H9 (cell line): ENCODE data around the gene SYMPK. TPM values are rescaled to one million over a fixed set of nuclear protein-coding genes. Genes with fewer than 3 reads are reported as not detected.
A peak's percentile ranks its signal among the peaks of the same experiment; 100 is the strongest.

ENCODE experiments used
- DNase-seq: peaks from one replicate; pipeline ENCODE4 v3.0.0-alpha.2; 2017
- H2AFZ ChIP-seq: one replicate; pipeline ENCODE4 v1.6.1; 2013; ENCODE audit warnings: mild to moderate bottlenecking, low read length, control low read depth, moderate library complexity
- H2AK5ac ChIP-seq: 2 replicates; pipeline ENCODE4 v1.6.1; 2013; ENCODE audit warnings: low read length, control low read depth, mixed read lengths; ENCODE audit not compliant: insufficient read length
- H2BK120ac ChIP-seq: one replicate; pipeline ENCODE4 v1.6.1; 2013; ENCODE audit warnings: low read depth, mild to moderate bottlenecking, low read length, control low read depth, inconsistent platforms; ENCODE audit not compliant: poor library complexity, severe bottlenecking
- H2BK12ac ChIP-seq: 2 replicates; pipeline ENCODE4 v1.6.1; 2013; ENCODE audit warnings: low read length, control low read depth, mixed read lengths, low read depth; ENCODE audit not compliant: insufficient read length
- H2BK15ac ChIP-seq: 2 replicates; pipeline ENCODE4 v1.6.1; 2013; ENCODE audit warnings: low read depth, low read length, control low read depth
- H2BK20ac ChIP-seq: one replicate; pipeline ENCODE4 v1.6.1; 2013; ENCODE audit warnings: low read depth, mild to moderate bottlenecking, low read length, control low read depth, inconsistent platforms; ENCODE audit not compliant: poor library complexity, severe bottlenecking
- H2BK5ac ChIP-seq: 2 replicates; pipeline ENCODE4 v1.6.1; 2013; ENCODE audit warnings: low read length, control low read depth, mixed read lengths; ENCODE audit not compliant: insufficient read length
- H3K14ac ChIP-seq: 2 replicates; pipeline ENCODE4 v1.6.1; 2013; ENCODE audit warnings: low read length, control low read depth; ENCODE audit not compliant: insufficient read depth
- H3K18ac ChIP-seq: 2 replicates; pipeline ENCODE4 v1.6.1; 2013; ENCODE audit warnings: low read depth, mild to moderate bottlenecking, mixed read lengths, low read length, control low read depth; ENCODE audit not compliant: insufficient read length
- H3K23ac ChIP-seq: 2 replicates; pipeline ENCODE4 v1.6.1; 2013; ENCODE audit warnings: low read length, control low read depth, mixed read lengths, low read depth; ENCODE audit not compliant: insufficient read length
- H3K23me2 ChIP-seq: 2 replicates; pipeline ENCODE4 v1.6.1; 2013; ENCODE audit warnings: low read depth, mild to moderate bottlenecking, mixed read lengths, low read length, control low read depth; ENCODE audit not compliant: insufficient read length, poor library complexity, severe bottlenecking
- H3K27ac ChIP-seq: 2 replicates; pipeline ENCODE4 v1.5.1; 2013; ENCODE audit warnings: low read length, control low read depth, mixed read lengths, low read depth; ENCODE audit not compliant: insufficient read length
- H3K27me3 ChIP-seq: 2 replicates; pipeline ENCODE4 v1.6.1; 2013; ENCODE audit warnings: low read length, control low read depth, inconsistent platforms; ENCODE audit not compliant: insufficient read depth
- H3K4ac ChIP-seq: 2 replicates; pipeline ENCODE4 v1.6.1; 2013; ENCODE audit warnings: low read depth, mild to moderate bottlenecking, control low read depth, inconsistent platforms, low read length, moderate library complexity
- H3K4me1 ChIP-seq: 2 replicates; pipeline ENCODE4 v1.6.1; 2013; ENCODE audit warnings: low read length, control low read depth, inconsistent platforms; ENCODE audit not compliant: insufficient read depth
- H3K4me2 ChIP-seq: 2 replicates; pipeline ENCODE4 v1.6.1; 2013; ENCODE audit warnings: low read length, control low read depth, mixed read lengths; ENCODE audit not compliant: insufficient read length, insufficient read depth
- H3K56ac ChIP-seq: 2 replicates; pipeline ENCODE4 v1.6.1; 2013; ENCODE audit warnings: low read depth, mild to moderate bottlenecking, mixed read lengths, low read length, control low read depth; ENCODE audit not compliant: insufficient read length
- H3K79me1 ChIP-seq: 2 replicates; pipeline ENCODE4 v1.6.1; 2013; ENCODE audit warnings: low read depth, mild to moderate bottlenecking, moderate library complexity, low read length, control low read depth, inconsistent platforms; ENCODE audit not compliant: insufficient read depth, poor library complexity, severe bottlenecking
- H3K79me2 ChIP-seq: 2 replicates; pipeline ENCODE4 v1.6.1; 2013; ENCODE audit warnings: low read length, control low read depth, inconsistent platforms; ENCODE audit not compliant: insufficient read depth
- H3K9ac ChIP-seq: 2 replicates; pipeline ENCODE4 v1.6.1; 2013; ENCODE audit warnings: low read length, control low read depth, mixed read lengths; ENCODE audit not compliant: insufficient read length; ENCODE audit errors: extremely low read depth
- H3K9me3 ChIP-seq: one replicate; pipeline ENCODE4 v1.6.1; 2013; ENCODE audit warnings: low read depth, low read length, inconsistent platforms; ENCODE audit not compliant: control insufficient read depth
- H3T11ph ChIP-seq: one replicate; pipeline ENCODE4 v1.6.1; 2013; ENCODE audit warnings: mild to moderate bottlenecking, low read length, control low read depth, inconsistent platforms
- H4K20me1 ChIP-seq: one replicate; pipeline ENCODE4 v1.6.1; 2013; ENCODE audit not compliant: control insufficient read depth, insufficient read length, insufficient read depth
- H4K5ac ChIP-seq: 2 replicates; pipeline ENCODE4 v1.6.1; 2013; ENCODE audit warnings: low read depth, mild to moderate bottlenecking, mixed read lengths, low read length, control low read depth; ENCODE audit not compliant: insufficient read length
- H4K8ac ChIP-seq: replicated peaks from 2 replicates; pipeline ENCODE4 v1.6.1; 2013; ENCODE audit warnings: low read length, control low read depth, mixed read lengths, low read depth; ENCODE audit not compliant: insufficient read length
- H4K91ac ChIP-seq: 2 replicates; pipeline ENCODE4 v1.6.1; 2013; ENCODE audit warnings: low read depth, mild to moderate bottlenecking, moderate library complexity, mixed read lengths, low read length, control low read depth; ENCODE audit not compliant: insufficient read length
- H3K27ac Mint-ChIP-seq, 3 experiments: 2 replicates in 2 of 3; 3 replicates in 1 of 3; pipeline ENCODE4 v1.8.0; 2020 to 2021; ENCODE audit warnings: mixed read lengths in 3 of 3, mild to moderate bottlenecking in 1 of 3, moderate library complexity in 1 of 3
- H3K27me3 Mint-ChIP-seq: 2 replicates; pipeline ENCODE4 v1.8.0; 2021; ENCODE audit warnings: low read depth, mild to moderate bottlenecking, moderate library complexity, mixed read lengths
- H3K36me3 Mint-ChIP-seq, 3 experiments: 2 replicates in 2 of 3; 3 replicates in 1 of 3; pipeline ENCODE4 v1.8.0; 2020 to 2021; ENCODE audit warnings: low read depth in 3 of 3, mixed read lengths in 3 of 3; ENCODE audit not compliant: insufficient read depth in 1 of 3
- H3K4me1 Mint-ChIP-seq, 2 experiments: 2 replicates each; pipeline ENCODE4 v1.8.0; 2020; ENCODE audit warnings: mixed read lengths in 2 of 2
- H3K4me3 Mint-ChIP-seq, 2 experiments: 2 replicates in 1 of 2; 3 replicates in 1 of 2; pipeline ENCODE4 v1.8.0; 2020 to 2021; ENCODE audit warnings: mild to moderate bottlenecking in 2 of 2, mixed read lengths in 2 of 2, moderate library complexity in 1 of 2
- H3K9me3 Mint-ChIP-seq, 2 experiments: 2 replicates in 1 of 2; 3 replicates in 1 of 2; pipeline ENCODE4 v1.8.0; 2020; ENCODE audit warnings: mild to moderate bottlenecking in 2 of 2, mixed read lengths in 2 of 2, moderate library complexity in 1 of 2
- CTCF ChIP-seq: fragments of 200-600 bp; sonication (generic); conservative IDR thresholded peaks from 3 replicates; pipeline ENCODE4 v1.8.0; 2021; ENCODE audit warnings: antibody characterized with exemption, mild to moderate bottlenecking
- WGBS: extraction: QIAGEN DNeasy Blood & Tissue Kit; methylation state at CpG from one replicate; pipeline ENCODE4 v1.1.7; 2013; ENCODE audit warnings: missing lambda C conversion rate, low lambda C conversion rate, mixed read lengths; ENCODE audit not compliant: insufficient read length; ENCODE audit errors: extremely low coverage; 5-methylcytosine and 5-hydroxymethylcytosine counted together
- total RNA-seq: library from RNA; stranded (reverse); gene quantifications from 2 replicates; pipeline ENCODE4 v1.2.1, GENCODE V29; 2021

The SYMPK gene
- total RNA-seq, 1 experiment from 2014 or later, result 104 TPM

- Histone ChIP-seq H3K27me3 (no peaks in the 10 kb centered on the region), H3K9ac (no peak overlapping the region), H2AK5ac (no peak overlapping the region), H3K79me2 (no peaks in the 10 kb centered on the region), H2AFZ (no peak overlapping the region), H2BK20ac (no peak overlapping the region), H3K14ac (no peak overlapping the region), H3K56ac (no peak overlapping the region), H3K27ac (no peak overlapping the region), H2BK120ac (no peak overlapping the region), H4K20me1 (no peaks in the 10 kb centered on the region), H3K4me2 (no peak overlapping the region), H3K9me3 (no peaks in the 10 kb centered on the region), H3K23me2 (no peaks in the 10 kb centered on the region), H4K91ac (no peak overlapping the region), H4K5ac (no peak overlapping the region), H3K79me1 (no peaks in the 10 kb centered on the region), H3K18ac (no peak overlapping the region), H3T11ph (no peak overlapping the region), H2BK12ac (no peak overlapping the region), H4K8ac (no peak overlapping the region), H3K4ac (no peak overlapping the region), H2BK15ac (no peak overlapping the region), H2BK5ac (no peak overlapping the region), H3K23ac (no peak overlapping the region), H3K4me1 (no peaks in the 10 kb centered on the region)
- DNase-seq, result no peak
- H3K27ac Mint-ChIP-seq, result peak overlapping the region; percentile 56 to 65 (median 58); a peak in 4 of 7 replicates
- no peaks in the 10 kb centered on the region for H3K9me3 Mint-ChIP-seq
- H3K36me3 Mint-ChIP-seq, result peaks cover 16 to 28% (median 25%) of the 10 kb centered on the region in 3 experiments
- no peak for TF ChIP-seq CTCF
- H3K4me3 Mint-ChIP-seq, result no peak overlapping the region
- H3K27me3 Mint-ChIP-seq, result peaks cover 3% of the 10 kb centered on the region
- peaks cover 6 to 8% of the 10 kb centered on the region in 2 experiments; a peak in 3 of 4 replicates for H3K4me1 Mint-ChIP-seq
- no CpG with 5 or more reads among the region's 9 CpGs for WGBS
Observed at GRCh38 chr19:45895519-45895972, 32.6 kb upstream of the SYMPK start.
